ENCODE data around the gene LRFN4. TPM values are rescaled to one million over a fixed set of nuclear protein-coding genes. Genes with fewer than 3 reads are reported as not detected.
A peak's percentile ranks its signal among the peaks of the same experiment; 100 is the strongest.

The LRFN4 gene
- total RNA-seq, 3 donors from 2014 or later = 20.3 to 29.1 (median 27.8) TPM

DNA sequence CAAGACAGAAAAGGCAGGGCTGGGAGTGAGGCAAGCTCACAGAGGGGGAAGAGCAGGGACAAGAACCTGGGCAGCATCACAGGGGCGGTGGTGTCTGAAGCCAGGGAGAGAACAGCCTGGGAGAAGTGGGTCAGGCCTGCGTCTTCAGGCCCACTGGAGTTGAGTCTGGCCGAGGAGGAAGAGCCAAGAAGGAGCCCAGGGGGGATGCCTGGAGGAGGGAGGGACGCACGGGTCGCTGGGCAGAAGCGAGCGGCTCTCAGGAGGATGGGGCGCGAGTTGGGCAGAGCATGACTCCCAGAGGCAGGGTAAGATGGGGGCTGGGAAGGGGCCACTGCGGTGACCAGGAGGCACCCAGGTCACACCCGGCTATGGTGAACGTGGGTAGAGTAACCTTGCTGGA, 18.5 kb downstream of the LRFN4 start:
- ATAC-seq = no peak
- Histone ChIP-seq H3K9me3 (no peaks in the 10 kb centered on the region), H3K4me1 (ENCODE audit: low read depth) (no peaks in the 10 kb centered on the region), H3K4me3 (no peak overlapping the region), H3K36me3 (ENCODE audit: low read depth) (no peaks in the 10 kb centered on the region)
- intact Hi-C loops (cut with DNase I, micrococcal nuclease) = no loop called here
- TF ChIP-seq, protein P1, sequence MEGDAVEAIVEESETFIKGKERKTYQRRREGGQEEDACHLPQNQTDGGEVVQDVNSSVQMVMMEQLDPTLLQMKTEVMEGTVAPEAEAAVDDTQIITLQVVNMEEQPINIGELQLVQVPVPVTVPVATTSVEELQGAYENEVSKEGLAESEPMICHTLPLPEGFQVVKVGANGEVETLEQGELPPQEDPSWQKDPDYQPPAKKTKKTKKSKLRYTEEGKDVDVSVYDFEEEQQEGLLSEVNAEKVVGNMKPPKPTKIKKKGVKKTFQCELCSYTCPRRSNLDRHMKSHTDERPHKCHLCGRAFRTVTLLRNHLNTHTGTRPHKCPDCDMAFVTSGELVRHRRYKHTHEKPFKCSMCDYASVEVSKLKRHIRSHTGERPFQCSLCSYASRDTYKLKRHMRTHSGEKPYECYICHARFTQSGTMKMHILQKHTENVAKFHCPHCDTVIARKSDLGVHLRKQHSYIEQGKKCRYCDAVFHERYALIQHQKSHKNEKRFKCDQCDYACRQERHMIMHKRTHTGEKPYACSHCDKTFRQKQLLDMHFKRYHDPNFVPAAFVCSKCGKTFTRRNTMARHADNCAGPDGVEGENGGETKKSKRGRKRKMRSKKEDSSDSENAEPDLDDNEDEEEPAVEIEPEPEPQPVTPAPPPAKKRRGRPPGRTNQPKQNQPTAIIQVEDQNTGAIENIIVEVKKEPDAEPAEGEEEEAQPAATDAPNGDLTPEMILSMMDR (IDR thresholded peaks at IDR 0.05) = no peak
- DNase-seq = peak in 1 of 3 donors; percentile 39

DNA sequence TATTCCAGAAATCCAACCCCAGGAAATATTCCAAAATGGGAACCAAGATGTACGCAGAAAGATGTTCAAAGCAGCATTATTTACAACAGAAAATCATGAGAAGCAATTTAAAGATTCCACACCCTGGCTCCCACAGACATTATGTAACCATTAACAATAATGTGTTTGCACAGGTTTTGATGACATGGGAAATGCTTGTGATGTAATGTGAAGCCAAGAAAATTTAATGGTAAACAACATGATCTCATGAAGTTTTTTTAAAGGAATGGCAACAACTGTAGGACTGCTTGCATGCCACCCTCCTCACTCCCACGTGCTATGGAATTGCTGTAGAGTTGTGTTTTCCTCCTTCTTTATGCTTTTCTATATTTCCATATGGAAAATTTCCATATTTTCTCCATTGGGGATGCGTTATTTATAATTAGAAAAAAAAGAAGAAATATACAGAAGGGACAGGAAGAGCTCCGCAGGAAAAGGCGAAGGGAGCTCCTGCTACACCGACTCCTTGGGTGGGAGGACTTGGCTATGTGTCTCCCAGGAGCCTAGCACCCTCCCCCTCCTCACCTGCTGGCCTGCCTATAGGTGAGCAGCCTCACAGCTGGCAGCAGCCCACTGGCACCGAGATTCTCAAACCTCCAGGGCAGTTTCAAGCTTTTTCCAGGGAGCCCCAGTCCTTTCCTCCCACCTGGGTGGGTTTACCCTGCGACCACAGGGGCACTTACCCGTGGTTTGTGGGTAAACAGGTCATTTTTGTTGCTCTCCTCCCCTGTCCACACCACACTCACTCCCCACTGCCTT, 20.9 kb downstream of the LRFN4 start:
- Histone ChIP-seq H3K36me3 (ENCODE audit: low read depth) (no peaks in the 10 kb centered on the region), H3K9me3 (no peaks in the 10 kb centered on the region), H3K4me3 (no peak overlapping the region), H3K4me1 (ENCODE audit: low read depth) (peaks cover 2% of the 10 kb centered on the region)
- TF ChIP-seq, protein P1 (IDR thresholded peaks at IDR 0.05) = no peak
- ATAC-seq = no peak
- no peak for DNase-seq
- intact Hi-C loops (cut with DNase I, micrococcal nuclease) = no loop called here

DNA sequence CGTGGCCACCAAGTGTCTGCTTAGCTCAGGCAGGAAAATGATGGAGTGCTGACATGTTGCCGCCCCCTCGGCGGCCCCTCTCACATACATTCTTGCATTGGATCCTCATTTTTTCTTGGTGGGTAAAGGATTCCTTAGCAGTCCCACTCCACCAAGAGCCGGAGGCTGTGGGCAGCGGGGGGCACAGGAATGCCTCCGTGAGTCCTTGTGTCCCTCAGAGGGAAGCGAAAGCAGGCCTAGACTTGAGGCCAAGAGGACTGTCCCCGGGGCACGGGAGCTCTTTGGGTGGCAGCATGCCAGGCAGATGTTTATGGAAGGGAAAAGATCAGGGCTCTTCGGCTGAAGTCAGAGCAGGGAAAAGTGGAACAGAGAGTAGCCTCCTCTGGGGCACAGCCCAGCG, 21.6 kb downstream of the LRFN4 start:
- TF ChIP-seq, protein P1 (IDR thresholded peaks at IDR 0.05) = no peak
- Histone ChIP-seq H3K9me3 (no peaks in the 10 kb centered on the region), H3K4me3 (no peak overlapping the region), H3K36me3 (ENCODE audit: low read depth) (no peaks in the 10 kb centered on the region), H3K4me1 (ENCODE audit: low read depth) (peaks cover 4% of the 10 kb centered on the region)
- intact Hi-C loops (cut with DNase I, micrococcal nuclease) = no loop called here
- no peak for DNase-seq
- no peak for ATAC-seq

DNA sequence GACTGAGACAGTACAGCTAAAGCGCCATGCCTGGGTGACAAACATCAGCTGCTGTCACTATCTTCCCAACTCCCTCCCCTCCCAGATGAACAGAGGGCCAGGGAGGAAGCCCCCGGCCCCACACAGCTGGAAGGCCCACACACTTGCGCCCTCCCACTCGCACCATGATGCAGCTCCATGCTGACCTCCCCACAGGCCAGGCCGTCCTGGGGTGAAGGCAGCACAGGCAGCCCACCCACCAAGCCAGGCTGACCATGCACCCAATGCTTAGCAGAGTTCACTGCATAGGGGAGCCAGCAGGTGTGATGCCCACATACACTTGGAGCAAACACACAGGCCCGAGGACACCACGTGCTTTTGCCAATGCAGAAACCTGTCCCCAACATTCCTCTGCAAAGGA, 22.1 kb downstream of the LRFN4 start:
- Histone ChIP-seq H3K4me1 (ENCODE audit: low read depth) (peaks cover 4% of the 10 kb centered on the region), H3K4me3 (no peak overlapping the region), H3K9me3 (no peaks in the 10 kb centered on the region), H3K36me3 (ENCODE audit: low read depth) (no peaks in the 10 kb centered on the region)
- TF ChIP-seq, protein P1 (IDR thresholded peaks at IDR 0.05) = no peak
- no peak for ATAC-seq
- no peak for DNase-seq
- intact Hi-C loops (cut with DNase I, micrococcal nuclease) = no loop called here

DNA sequence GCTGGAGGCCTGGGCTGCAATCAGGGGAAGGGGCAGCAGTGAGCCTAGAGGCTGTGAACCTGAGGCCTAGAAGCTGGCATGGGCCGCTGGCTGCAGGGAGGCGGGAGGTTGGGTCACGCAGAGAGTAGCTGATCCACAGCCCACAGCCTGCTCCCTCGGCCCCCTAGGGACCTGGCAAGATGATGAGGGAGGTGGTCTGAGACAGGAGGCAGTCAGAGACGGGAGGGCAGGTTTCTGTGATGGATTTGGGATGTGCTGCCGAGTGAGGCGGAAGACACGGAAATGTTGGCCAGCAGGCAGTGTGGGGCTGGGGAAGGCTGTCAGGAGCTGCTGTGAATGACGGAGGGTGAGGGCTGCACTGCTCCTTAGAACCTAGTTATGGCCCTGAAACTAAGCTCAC, 22.7 kb downstream of the LRFN4 start:
- Histone ChIP-seq H3K4me1 (ENCODE audit: low read depth) (peaks cover 4% of the 10 kb centered on the region), H3K9me3 (no peaks in the 10 kb centered on the region), H3K4me3 (no peak overlapping the region), H3K36me3 (ENCODE audit: low read depth) (no peaks in the 10 kb centered on the region)
- DNase-seq (peak in 1 of 3 donors; percentile 22), ATAC-seq (no peak)
- TF ChIP-seq, protein P1 (IDR thresholded peaks at IDR 0.05) = no peak
- intact Hi-C loops (cut with DNase I, micrococcal nuclease) = no loop called here
